GM12878 (cell line): ENCODE results near the gene MAGI1. TPM values are rescaled to one million over a fixed set of nuclear protein-coding genes. Genes with fewer than 3 reads are reported as not detected.

Source experiments
- ATAC-seq: fragments of 200-7000 bp; cut with Tn5 transposase; 3 replicates; pipeline ENCODE4 v1.9.1; 2020; ENCODE audit warnings: mild to moderate bottlenecking, moderate library complexity
- BruUV-seq: library from RNA; stranded (reverse); fragments of 400-500 nt; replicated peaks from 2 replicates; lab custom pipeline; 2021; lab: Mats Ljungman, UMichigan
- CTCF ChIA-PET: fragments of 300-600 bp; sonication (Branson Sonifier 250); formaldehyde crosslinking; extraction: SDS; loops from one replicate; lab custom pipeline; 2021; ENCODE audit warnings: inconsistent platforms; lab: Yijun Ruan, JAX
- POLR2A ChIA-PET: fragments of 350-600 bp; formaldehyde crosslinking; extraction: SDS; loops from one replicate; lab custom pipeline; 2021; ENCODE audit warnings: inconsistent platforms; lab: Charles Lee
- RAD21 ChIA-PET: fragments of 300-600 bp; sonication (Branson Sonifier 250); formaldehyde crosslinking; loops from one replicate; lab custom pipeline; 2023; ENCODE audit warnings: antibody characterized with exemption; ENCODE audit not compliant: unreplicated experiment; lab: Charles Lee
- SMC1A ChIA-PET: fragments of 300-600 bp; sonication (Branson Sonifier 250); formaldehyde crosslinking; loops from one replicate; lab custom pipeline; 2023; ENCODE audit not compliant: unreplicated experiment, uncharacterized antibody; lab: Charles Lee
- DNase-seq: peaks from one replicate; pipeline ENCODE4 v3.0.0-alpha.2; 2011; ENCODE audit warnings: low read depth, low spot score
- FAIRE-seq: peaks from 3 replicates; lab custom pipeline; 2011; peaks lifted over from hg19 to GRCh38; lab: Jason Lieb, UNC
- H2AFZ ChIP-seq: 2 replicates; pipeline ENCODE4 v1.6.0; 2011; ENCODE audit warnings: low read depth, low read length, control low read depth; ENCODE audit not compliant: control insufficient read depth
- H3K27ac ChIP-seq: 2 replicates; pipeline ENCODE4 v1.5.1; 2011; ENCODE audit warnings: control low read depth; ENCODE audit not compliant: control insufficient read depth, insufficient read depth
- H3K27me3 ChIP-seq, 2 experiments: replicated peaks in 1 of 2; 2 replicates each; pipeline versions ENCODE4 v1.6.0 to v1.6.1; 2011; ENCODE audit warnings: low read length in 1 of 2; ENCODE audit not compliant: control insufficient read depth in 2 of 2, insufficient read depth in 2 of 2
- H3K36me3 ChIP-seq, 2 experiments: 2 replicates each; pipeline ENCODE4 v1.5.1; 2011; ENCODE audit warnings: low read length in 1 of 2; ENCODE audit not compliant: control insufficient read depth in 2 of 2, insufficient read depth in 2 of 2
- H3K4me1 ChIP-seq: 2 replicates; pipeline ENCODE4 v1.6.1; 2011; ENCODE audit warnings: mild to moderate bottlenecking, low read length, moderate library complexity, mixed read lengths; ENCODE audit not compliant: control insufficient read depth, insufficient read depth
- H3K4me2 ChIP-seq: 2 replicates; pipeline ENCODE4 v1.6.0; 2011; ENCODE audit warnings: control low read depth; ENCODE audit not compliant: control insufficient read depth, insufficient read depth
- H3K4me3 ChIP-seq: fragments of 200-600 bp; sonication (generic); 2 replicates; pipeline ENCODE4 v1.5.1; 2016
- H3K79me2 ChIP-seq: 2 replicates; pipeline ENCODE4 v1.6.0; 2011; ENCODE audit warnings: low read length; ENCODE audit not compliant: control insufficient read depth, insufficient read depth
- H3K9ac ChIP-seq: 2 replicates; pipeline ENCODE4 v1.8.0; 2011; ENCODE audit warnings: low read length, control low read depth, mixed read lengths; ENCODE audit not compliant: control insufficient read depth, insufficient read depth
- H3K9me3 ChIP-seq: replicated peaks from 3 replicates; pipeline ENCODE4 v1.5.1; 2011; ENCODE audit warnings: mild to moderate bottlenecking, low read length; ENCODE audit not compliant: control insufficient read depth, insufficient read depth
- H4K20me1 ChIP-seq: 2 replicates; pipeline ENCODE4 v1.6.0; 2011; ENCODE audit not compliant: control insufficient read depth, insufficient read depth
- CBX3 ChIP-seq: fragments of 200-600 bp; sonication (generic); IDR thresholded peaks from 2 replicates; pipeline ENCODE4 v1.6.1; 2016; ENCODE audit warnings: low read depth, borderline replicate concordance
- CEBPB ChIP-seq, 2 experiments: fragments of 150-350 bp in 1 of 2; IDR thresholded peaks; 2 replicates each; pipeline ENCODE4 v1.6.1; 2012 to 2014; ENCODE audit warnings: low read depth in 2 of 2, low read length in 2 of 2, borderline replicate concordance in 1 of 2, inconsistent platforms in 1 of 2
- EP300 ChIP-seq, 2 experiments: fragments of 150-350 bp in 1 of 2; IDR thresholded peaks; 2 replicates each; pipeline ENCODE4 v1.6.1; 2011 to 2012; ENCODE audit warnings: low read depth in 2 of 2, low read length in 2 of 2, borderline replicate concordance in 1 of 2, improper control_type of control experiment in 1 of 2, inconsistent platforms in 1 of 2; ENCODE audit not compliant: control insufficient read depth in 1 of 2
- NFIC ChIP-seq: IDR thresholded peaks from 2 replicates; pipeline ENCODE4 v1.6.1; 2012; ENCODE audit warnings: low read depth, mild to moderate bottlenecking, inconsistent platforms, low read length, moderate library complexity
- PAX8 ChIP-seq: fragments of 450-650 bp; IDR thresholded peaks from 2 replicates; pipeline ENCODE4 v1.6.1; 2017; ENCODE audit warnings: mild to moderate bottlenecking, moderate library complexity
- SIN3A ChIP-seq: IDR thresholded peaks from 2 replicates; pipeline ENCODE4 v1.6.1; 2012; ENCODE audit warnings: low read depth, low read length, improper control_type of control experiment
- SREBF2 ChIP-seq: IDR thresholded peaks from 2 replicates; pipeline ENCODE4 v1.6.1; 2012; ENCODE audit warnings: mild to moderate bottlenecking, low read length
- YY1 ChIP-seq: IDR thresholded peaks from 2 replicates; pipeline ENCODE4 v1.6.1; 2011; ENCODE audit warnings: low read depth, mild to moderate bottlenecking, low read length
- WGBS: methylation state at CpG from one replicate; pipeline ENCODE4 v1.1.6; 2016; ENCODE audit warnings: low lambda C conversion rate; ENCODE audit not compliant: insufficient replicate concordance, insufficient coverage; ENCODE audit errors: missing lambda C conversion rate; 5-methylcytosine and 5-hydroxymethylcytosine counted together
- in situ Hi-C: fragments of 300-500 bp; cut with MboI; formaldehyde crosslinking; loops from 9 replicates; pipeline ENCODE4 v1.14.3; 2018; ENCODE audit warnings: mixed read lengths
- intact Hi-C: fragments of 100-400 bp; cut with micrococcal nuclease; formaldehyde crosslinking; loops from one replicate; pipeline ENCODE4 v1.14.2; 2022; ENCODE audit not compliant: unreplicated experiment
- polyA plus RNA-seq, 11 experiments: library from polyadenylated mRNA; depleted of rRNA in 4 of 11; unstranded in 6 of 11; stranded (reverse) in 5 of 11; fragments of >200 nt; fragmentation: Nextera tagmentation in 4 of 11; fragmentation: Illumina TruSeq in 1 of 11; extraction: Ambion mirVana in 4 of 11; extraction: Trizol in 1 of 11; gene quantifications; 1 replicate in 1 of 11; 2 replicates in 10 of 11; pipeline versions ENCODE4 v1.2.1 to v1.2.3, GENCODE V29; 2011 to 2016; ENCODE audit warnings: inconsistent platforms in 2 of 11, missing spikeins in 2 of 11, low read depth in 1 of 11
- total RNA-seq, 4 experiments: library from RNA; depleted of rRNA in 3 of 4; stranded (reverse); fragments of >200 nt in 3 of 4; fragmentation: Illumina TruSeq in 1 of 4; extraction: Trizol in 1 of 4; gene quantifications; 2 replicates each; pipeline versions ENCODE4 v1.2.1 to v1.2.3, GENCODE V29; 2013 to 2021

MAGI1 gene
- total and polyA plus RNA-seq, 10 of the 15 experiments (the other 5 are each of a cell fraction or from before 2014, with no cell fraction given), result 0.02 to 3.3 (median 0.29) TPM; not detected in 1

GRCh38 chr3:65745306-65745705 is 293.4 kb downstream of the MAGI1 start:
- Histone ChIP-seq H3K27ac (no peak overlapping the region), H3K79me2 (no peaks in the 10 kb centered on the region), H3K4me2 (no peak overlapping the region), H3K27me3 (no peaks in the 10 kb centered on the region), H3K9me3 (no peaks in the 10 kb centered on the region), H4K20me1 (no peaks in the 10 kb centered on the region; the same call in 1 of the 2 replicates), H3K4me1 (no peaks in the 10 kb centered on the region), H3K4me3 (no peak overlapping the region), H3K9ac (no peak overlapping the region), H2AFZ (no peak overlapping the region)
- CTCF ChIA-PET, result no interaction called here
- no peak for DNase-seq
- SMC1A ChIA-PET, result no interaction called here
- RAD21 ChIA-PET, result no interaction called here
- 0% methylated on average over 2 of the region's 2 CpGs for WGBS
- intact Hi-C loops, result no loop called here
- BruUV-seq, result no TSS peak
- ATAC-seq, result no peak
- FAIRE-seq, result no peak
- POLR2A ChIA-PET, result no interaction called here
- TF ChIP-seq YY1 (no peak), EP300 (IDR thresholded peaks at IDR 0.05; ENCODE audit: borderline replicate concordance in 1 of 2, control insufficient read depth in 1 of 2, low read depth in 2 of 2, low read length in 2 of 2) (no peak), SIN3A (no peak), NFIC (no peak), CEBPB (IDR thresholded peaks at IDR 0.05; ENCODE audit: borderline replicate concordance in 1 of 2, low read depth in 2 of 2, low read length in 2 of 2) (no peak), PAX8 (no peak), SREBF2 (no peak)
- TF ChIP-seq, all 136 proteins: peak for 0
- in situ Hi-C loops, result no loop called here
- no peaks in the 10 kb centered on the region for H3K36me3 ChIP-seq

- SMC1A ChIA-PET, result no interaction called here
- no peak for FAIRE-seq
- Histone ChIP-seq H3K9ac (no peak overlapping the region), H3K4me2 (no peak overlapping the region), H3K36me3 (no peaks in the 10 kb centered on the region), H3K9me3 (no peaks in the 10 kb centered on the region), H3K27ac (no peak overlapping the region), H4K20me1 (no peaks in the 10 kb centered on the region; the same call in 1 of the 2 replicates), H3K79me2 (no peaks in the 10 kb centered on the region), H3K4me1 (no peaks in the 10 kb centered on the region), H3K27me3 (no peaks in the 10 kb centered on the region), H3K4me3 (no peak overlapping the region)
- RAD21 ChIA-PET, result no interaction called here
- WGBS, result 0% methylated on average over 1 of the region's 1 CpG
- POLR2A ChIA-PET, result no interaction called here
- no peak for DNase-seq
- no peak for ATAC-seq
- intact Hi-C loops, result no loop called here
- BruUV-seq, result no TSS peak
- in situ Hi-C loops, result no loop called here
- TF ChIP-seq CBX3, result no peak
- TF ChIP-seq, all 136 proteins: peak for 0
- CTCF ChIA-PET, result no interaction called here
- H2AFZ ChIP-seq, result no peak overlapping the region
Measured at GRCh38 chr3:65742914-65743313, 295.8 kb downstream of the MAGI1 start.
